ENCODE measurements around the gene KLF16.

KLF16 gene

DNA sequence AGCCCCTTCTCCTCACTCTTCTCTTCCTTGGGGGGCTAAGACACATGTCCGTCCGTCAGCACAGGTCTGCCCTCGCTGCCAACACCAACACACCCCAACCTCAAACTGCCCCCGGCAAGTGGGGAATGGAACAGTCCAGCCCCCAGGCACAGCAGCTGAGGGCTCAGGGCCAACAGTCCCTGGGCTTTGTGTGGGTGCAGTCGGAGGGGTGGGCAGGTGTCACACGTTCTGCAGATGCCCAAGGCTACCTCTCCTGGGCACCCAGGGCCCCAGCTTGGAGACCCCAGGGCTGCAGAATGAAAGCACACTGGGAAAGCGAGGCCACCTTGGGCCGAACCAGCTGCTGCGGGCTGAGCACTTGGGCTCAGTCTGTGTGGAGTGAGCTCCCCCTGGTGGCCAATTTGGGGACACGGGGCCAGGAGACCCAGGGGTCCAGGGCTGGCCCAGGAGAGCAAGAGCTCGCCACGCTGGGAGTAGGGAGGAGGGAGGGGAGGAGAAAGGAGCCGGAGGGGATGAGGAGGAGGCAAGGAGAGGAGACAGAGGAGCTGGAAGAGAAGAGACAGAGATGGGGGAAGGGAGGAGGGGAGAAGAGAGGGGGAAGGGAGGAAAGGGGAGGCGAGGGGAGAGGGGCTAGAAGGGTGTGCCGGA lies 37.3 kb downstream of the KLF16 start:
- DNase-seq (ENCODE audit: low spot score), result peak; percentile 96
- TF ChIP-seq CTCF (IDR thresholded peaks at IDR 0.05; ENCODE audit: extremely low read depth, missing control alignments), result peak; percentile 95

- no peak for TF ChIP-seq CTCF (IDR thresholded peaks at IDR 0.05; ENCODE audit: extremely low read depth, missing control alignments)
- no peak for DNase-seq (ENCODE audit: low spot score)
These were observed 39.1 kb downstream of the KLF16 start for GRCh38 chr19:1824252-1824622.

DNA sequence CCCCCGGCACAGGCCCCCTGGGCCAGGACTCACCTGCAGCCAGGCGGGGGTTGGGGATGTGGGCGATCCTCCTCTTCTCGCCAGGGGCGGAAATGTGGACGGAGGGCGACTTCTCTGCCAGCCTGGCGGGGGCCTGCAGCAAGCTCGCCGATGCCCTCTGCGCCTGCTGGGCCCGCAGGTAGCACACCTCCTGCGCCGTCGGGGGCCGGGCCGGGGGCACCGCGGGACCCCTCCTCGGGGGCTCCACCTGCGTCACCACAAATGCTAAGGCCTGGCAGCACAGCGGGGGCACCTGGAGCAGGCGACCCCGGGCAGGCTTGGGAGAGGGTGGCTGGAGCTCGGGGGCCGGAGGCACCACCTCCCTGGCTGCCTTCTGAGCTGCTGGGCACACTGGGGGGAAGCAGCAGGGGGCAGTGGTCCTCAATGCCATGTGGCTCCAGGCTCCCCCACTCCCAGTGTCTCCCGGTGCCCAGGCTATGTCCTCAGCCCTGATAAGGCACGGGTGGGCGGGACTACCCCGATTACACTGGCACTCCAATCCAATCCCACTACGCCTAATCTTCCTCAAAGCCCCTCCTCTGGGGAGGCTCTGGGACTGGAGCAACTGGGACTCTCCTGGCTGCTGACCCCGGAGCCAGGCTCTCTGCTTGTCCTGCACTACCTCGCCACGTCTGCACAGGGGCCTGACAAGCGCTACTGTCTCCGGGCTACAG lies 39.7 kb downstream of the KLF16 start:
- no peak for DNase-seq (ENCODE audit: low spot score)
- no peak for TF ChIP-seq CTCF (IDR thresholded peaks at IDR 0.05; ENCODE audit: extremely low read depth, missing control alignments)

- TF ChIP-seq CTCF (IDR thresholded peaks at IDR 0.05; ENCODE audit: extremely low read depth, missing control alignments), result no peak
- DNase-seq (ENCODE audit: low spot score), result no peak
These were observed 40.4 kb downstream of the KLF16 start for GRCh38 chr19:1823020-1823419.

GRCh38 chr19:1822210-1822609 lies 41.2 kb downstream of the KLF16 start:
- no peak for DNase-seq (ENCODE audit: low spot score)
- TF ChIP-seq CTCF (IDR thresholded peaks at IDR 0.05; ENCODE audit: extremely low read depth, missing control alignments), result no peak

GRCh38 chr19:1819341-1820255 lies 43.8 kb downstream of the KLF16 start:
- no peak for TF ChIP-seq CTCF (IDR thresholded peaks at IDR 0.05; ENCODE audit: extremely low read depth, missing control alignments)
- DNase-seq (ENCODE audit: low spot score), result no peak
